SK-N-SH treated with all-trans-retinoic acid at 6 μM for 48 hours (cell line): ENCODE results near the gene PRDM9.

ENCODE experiments used
- CSDC2 ChIP-seq: fragments of 250-450 bp; sonication (Bioruptor Pico); IDR thresholded peaks from 2 replicates; pipeline ENCODE4 v1.5.0; 2020; ENCODE audit warnings: mild to moderate bottlenecking, moderate library complexity
- ESRRG ChIP-seq: fragments of 250-450 bp; sonication (Bioruptor Pico); IDR thresholded peaks from 2 replicates; pipeline ENCODE4 v1.6.1; 2021; ENCODE audit warnings: mild to moderate bottlenecking
- PATZ1 ChIP-seq: fragments of 250-450 bp; sonication (Bioruptor Pico); IDR thresholded peaks from 2 replicates; pipeline ENCODE4 v1.8.0; 2020; ENCODE audit warnings: mild to moderate bottlenecking, moderate library complexity, borderline replicate concordance
- SNAI2 ChIP-seq: fragments of 250-450 bp; sonication (Bioruptor Pico); IDR thresholded peaks from 2 replicates; pipeline ENCODE4 v1.5.0; 2020; ENCODE audit warnings: mild to moderate bottlenecking, moderate library complexity
- TCF4 ChIP-seq: fragments of 250-450 bp; sonication (Bioruptor Pico); IDR thresholded peaks from 2 replicates; pipeline ENCODE4 v1.8.0; 2021; ENCODE audit warnings: mild to moderate bottlenecking, moderate library complexity, borderline replicate concordance
- ZFP30 ChIP-seq: fragments of 450-650 bp; formaldehyde crosslinking; IDR thresholded peaks from 2 replicates; pipeline ENCODE4 v1.5.0; 2022; ENCODE audit warnings: mild to moderate bottlenecking, moderate library complexity
- TF ChIP-seq, protein P1 (sequence below): fragments of 250-450 bp; sonication (Bioruptor Pico); IDR thresholded peaks from 2 replicates; pipeline ENCODE4 v1.5.1; 2020; ENCODE audit warnings: low read depth, mild to moderate bottlenecking, moderate library complexity

- TF ChIP-seq, protein P1, sequence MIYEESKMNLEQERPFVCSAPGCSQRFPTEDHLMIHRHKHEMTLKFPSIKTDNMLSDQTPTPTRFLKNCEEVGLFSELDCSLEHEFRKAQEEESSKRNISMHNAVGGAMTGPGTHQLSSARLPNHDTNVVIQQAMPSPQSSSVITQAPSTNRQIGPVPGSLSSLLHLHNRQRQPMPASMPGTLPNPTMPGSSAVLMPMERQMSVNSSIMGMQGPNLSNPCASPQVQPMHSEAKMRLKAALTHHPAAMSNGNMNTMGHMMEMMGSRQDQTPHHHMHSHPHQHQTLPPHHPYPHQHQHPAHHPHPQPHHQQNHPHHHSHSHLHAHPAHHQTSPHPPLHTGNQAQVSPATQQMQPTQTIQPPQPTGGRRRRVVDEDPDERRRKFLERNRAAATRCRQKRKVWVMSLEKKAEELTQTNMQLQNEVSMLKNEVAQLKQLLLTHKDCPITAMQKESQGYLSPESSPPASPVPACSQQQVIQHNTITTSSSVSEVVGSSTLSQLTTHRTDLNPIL (CRISPR knock-in tag), result no peak
- TF ChIP-seq PATZ1 (CRISPR knock-in tag) (no peak), ZFP30 (CRISPR knock-in tag) (no peak), ESRRG (CRISPR knock-in tag) (no peak), CSDC2 (CRISPR knock-in tag) (no peak), TCF4 (CRISPR knock-in tag) (no peak), SNAI2 (CRISPR knock-in tag) (no peak)
These were observed 16.6 kb downstream of the PRDM9 start for GRCh38 chr5:23523998-23524397.
